OCI-LY3 (cell line): ENCODE results near the gene KAZN.

Experiments
- H2AFZ ChIP-seq: fragments of 200-600, 300-600 bp; shearing (Covaris generic); 2 replicates; pipeline ENCODE4 v1.6.0; 2014; ENCODE audit warnings: antibody characterized with exemption, low read depth, low read length
- H3K27ac ChIP-seq: fragments of 200-600, 300-600 bp; sonication (generic); 2 replicates; pipeline ENCODE4 v1.5.1; 2014; ENCODE audit warnings: mild to moderate bottlenecking, low read length, moderate library complexity, mixed read lengths
- H3K27me3 ChIP-seq: fragments of 200-600, 300-600 bp; sonication (generic); 2 replicates; pipeline ENCODE4 v1.6.1; 2014; ENCODE audit warnings: low read depth, low read length, mixed read lengths
- H3K36me3 ChIP-seq: fragments of 200-600, 300-600 bp; sonication (generic); replicated peaks from 2 replicates; pipeline ENCODE3; 2014; ENCODE audit warnings: low read depth, low read length, mixed read lengths
- H3K4me1 ChIP-seq: fragments of 300-600, 200-600 bp; sonication (generic); 2 replicates; pipeline ENCODE4 v1.6.1; 2014; ENCODE audit warnings: low read length, mixed read lengths
- H3K4me2 ChIP-seq: fragments of 200-600, 300-600 bp; sonication (generic); 2 replicates; pipeline ENCODE4 v1.6.1; 2014; ENCODE audit warnings: low read length, mixed read lengths
- H3K4me3 ChIP-seq: fragments of 300-600, 200-600 bp; sonication (generic); 2 replicates; pipeline ENCODE4 v1.5.1; 2014; ENCODE audit warnings: antibody characterized with exemption, mild to moderate bottlenecking, low read length, moderate library complexity
- H3K79me2 ChIP-seq: fragments of 300-600, 200-600 bp; shearing (Covaris generic); 2 replicates; pipeline ENCODE4 v1.6.1; 2014; ENCODE audit warnings: mild to moderate bottlenecking, low read length, mixed read lengths
- H3K9ac ChIP-seq: fragments of 300-600, 200-600 bp; shearing (Covaris generic); 2 replicates; pipeline ENCODE4 v1.6.0; 2014; ENCODE audit warnings: mild to moderate bottlenecking, low read length, moderate library complexity
- H3K9me3 ChIP-seq: fragments of 200-600, 300-600 bp; shearing (Covaris generic); 2 replicates; pipeline ENCODE4 v1.6.1; 2014; ENCODE audit warnings: low read length, mixed read lengths; ENCODE audit not compliant: insufficient read depth
- H4K20me1 ChIP-seq: fragments of 200-600, 300-600 bp; sonication (generic); 2 replicates; pipeline ENCODE4 v1.6.1; 2016; ENCODE audit warnings: low read length, mixed read lengths; ENCODE audit not compliant: insufficient read depth
- CTCF ChIP-seq: fragments of 200-600, 300-600 bp; sonication (generic); IDR thresholded peaks from 2 replicates; pipeline ENCODE4 v1.5.1; 2014; ENCODE audit warnings: antibody characterized with exemption, low read length, low read depth
- EZH2phosphoT487 ChIP-seq: fragments of 200-600 bp; shearing (Covaris generic); IDR thresholded peaks from 2 replicates; pipeline ENCODE4 v1.6.1; 2018; ENCODE audit warnings: antibody characterized with exemption, mixed run types, low read depth

The KAZN gene

GRCh38 chr1:14924455-14925331, 326.2 kb downstream of the KAZN start:
- no peak overlapping the region for H3K9ac ChIP-seq
- no peaks in the 10 kb centered on the region for H3K79me2 ChIP-seq
- TF ChIP-seq EZH2phosphoT487 = no peak
- TF ChIP-seq CTCF = no peak
- no peak overlapping the region for H3K27ac ChIP-seq
- no peaks in the 10 kb centered on the region; the same call in 1 of the 2 replicates for H3K27me3 ChIP-seq
- H2AFZ ChIP-seq = no peak overlapping the region
- H3K4me2 ChIP-seq = no peak overlapping the region
- no peaks in the 10 kb centered on the region for H3K36me3 ChIP-seq
- no peaks in the 10 kb centered on the region for H4K20me1 ChIP-seq
- no peak overlapping the region for H3K4me3 ChIP-seq
- no peaks in the 10 kb centered on the region for H3K9me3 ChIP-seq
- H3K4me1 ChIP-seq = no peaks in the 10 kb centered on the region

DNA sequence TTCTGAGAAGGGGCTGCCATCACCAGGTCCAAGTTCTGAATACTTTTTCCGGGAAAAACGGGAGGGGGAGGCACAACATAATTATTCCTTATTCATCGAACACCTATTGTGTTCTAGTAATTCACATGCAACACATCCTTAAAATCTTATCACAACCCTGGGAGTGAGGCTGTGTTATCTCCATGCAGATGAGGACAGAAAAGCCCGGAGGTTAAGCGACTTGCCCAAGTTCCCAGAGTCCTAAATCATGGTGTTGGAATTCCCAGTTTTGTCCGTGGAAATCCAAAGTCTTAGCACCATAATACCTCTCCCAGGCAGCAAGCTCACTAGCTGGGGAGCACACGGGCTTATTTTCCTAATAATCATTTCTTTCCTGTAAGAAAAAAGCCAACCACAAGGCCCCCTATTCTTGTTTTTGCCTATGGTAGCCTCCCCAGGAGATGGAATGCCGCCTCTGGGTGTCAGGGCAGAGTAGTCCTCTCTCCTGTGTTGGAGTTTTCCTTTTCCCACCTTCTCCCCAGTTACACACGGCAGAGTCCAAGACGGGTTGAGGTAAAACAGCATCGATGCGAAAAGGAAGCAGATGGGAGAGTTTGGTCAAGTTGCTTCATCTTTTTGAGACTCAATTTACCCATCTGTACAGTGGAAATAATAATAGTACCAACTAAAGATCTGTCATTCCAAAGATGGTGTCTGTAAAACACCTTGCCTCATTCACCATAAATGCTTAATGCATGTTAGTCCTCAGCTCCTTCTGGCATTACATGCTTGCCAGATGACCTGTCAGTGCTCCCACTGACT, 327.1 kb downstream of the KAZN start:
- TF ChIP-seq EZH2phosphoT487 = no peak
- TF ChIP-seq CTCF = no peak
- Histone ChIP-seq H3K79me2 (no peaks in the 10 kb centered on the region), H3K9ac (no peak overlapping the region), H2AFZ (no peak overlapping the region), H3K27ac (no peak overlapping the region), H3K4me2 (no peak overlapping the region), H3K4me3 (no peak overlapping the region), H4K20me1 (no peaks in the 10 kb centered on the region), H3K36me3 (no peaks in the 10 kb centered on the region), H3K4me1 (no peaks in the 10 kb centered on the region), H3K27me3 (no peaks in the 10 kb centered on the region; the same call in 1 of the 2 replicates), H3K9me3 (no peaks in the 10 kb centered on the region)

DNA sequence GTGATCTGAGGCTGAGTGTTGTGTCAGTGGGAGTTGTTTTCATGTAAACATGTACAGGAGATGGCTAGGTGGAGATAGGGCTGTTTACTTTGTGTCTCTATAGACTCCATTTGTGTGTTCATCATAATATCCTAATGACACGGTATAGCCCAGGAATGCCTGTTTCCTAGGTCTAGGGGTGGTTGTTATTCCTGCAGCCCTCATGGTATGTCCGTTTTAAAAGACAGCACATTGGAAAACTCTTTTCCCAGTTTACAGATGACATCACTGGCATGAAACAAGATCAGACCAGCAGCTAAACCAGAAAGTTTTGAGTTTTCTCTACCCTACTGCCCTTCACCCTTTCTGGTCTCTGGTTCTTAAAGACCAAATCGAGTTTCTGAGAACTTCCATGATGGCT, 327.7 kb downstream of the KAZN start:
- no peaks in the 10 kb centered on the region for H3K9me3 ChIP-seq
- no peak overlapping the region for H3K9ac ChIP-seq
- H3K79me2 ChIP-seq = no peaks in the 10 kb centered on the region
- H3K4me2 ChIP-seq = no peak overlapping the region
- H3K27ac ChIP-seq = no peak overlapping the region
- H3K27me3 ChIP-seq = no peaks in the 10 kb centered on the region; the same call in 1 of the 2 replicates
- H3K4me3 ChIP-seq = no peak overlapping the region
- TF ChIP-seq CTCF (no peak), EZH2phosphoT487 (no peak)
- no peaks in the 10 kb centered on the region for H4K20me1 ChIP-seq
- H3K4me1 ChIP-seq = no peaks in the 10 kb centered on the region
- no peaks in the 10 kb centered on the region for H3K36me3 ChIP-seq
- no peak overlapping the region for H2AFZ ChIP-seq
